Mucosa of rectum (tissue), 2 donors: ENCODE data around the gene SMAD5.

Source experiments
- H3K27ac ChIP-seq, 2 donors: one replicate each; pipeline ENCODE4 v1.7.0; 2013; ENCODE audit warnings: inconsistent platforms in 2 of 2, low read depth in 2 of 2, low read length in 2 of 2
- H3K27me3 ChIP-seq, 2 donors: one replicate each; pipeline ENCODE4 v1.7.0; 2013; ENCODE audit warnings: low read length in 2 of 2; ENCODE audit not compliant: control insufficient read depth in 2 of 2, insufficient read depth in 2 of 2
- H3K36me3 ChIP-seq, 2 donors: one replicate each; pipeline ENCODE4 v1.7.0; 2013; ENCODE audit warnings: low read length in 2 of 2; ENCODE audit not compliant: control insufficient read depth in 2 of 2, insufficient read depth in 2 of 2
- H3K4me1 ChIP-seq, 2 donors: one replicate each; pipeline ENCODE4 v1.7.0; 2013; ENCODE audit warnings: low read length in 2 of 2, mild to moderate bottlenecking in 1 of 2; ENCODE audit not compliant: control insufficient read depth in 2 of 2, insufficient read depth in 2 of 2
- H3K4me3 ChIP-seq, 2 donors: one replicate each; pipeline ENCODE4 v1.7.0; 2013; ENCODE audit warnings: low read length in 2 of 2
- H3K9ac ChIP-seq, 2 donors: one replicate each; pipeline ENCODE4 v1.7.0; 2013; ENCODE audit warnings: low read length in 2 of 2, low read depth in 1 of 2, mild to moderate bottlenecking in 1 of 2
- H3K9me3 ChIP-seq, 2 donors: one replicate each; pipeline ENCODE4 v1.7.0; 2013; ENCODE audit warnings: low read length in 2 of 2; ENCODE audit not compliant: control insufficient read depth in 2 of 2
- donor health status: healthy.
- donor health status: Normal muscosa, but diverticular disease.

SMAD5 gene

GRCh38 chr5:136132557-136133221 is at the start of gene SMAD5:
Gene SMAD5 (plus strand): TSS chr5:136132845. CDS start chr5:136153761, 20,916 bp downstream.
- no peaks in the 10 kb centered on the region for H3K36me3 ChIP-seq
- H3K27me3 ChIP-seq = no peaks in the 10 kb centered on the region
- H3K9ac ChIP-seq = peak within 1 kb of the TSS; percentile 91 to 96
- H3K4me1 ChIP-seq = peaks cover 4 to 11% of the 10 kb centered on the region in 2 donors
- peak within 1 kb of the TSS; percentile 84 to 93 for H3K4me3 ChIP-seq
- H3K27ac ChIP-seq = peak within 1 kb of the TSS; percentile 96 to 97
- no peaks in the 10 kb centered on the region for H3K9me3 ChIP-seq

- peaks cover 21 to 24% of the 10 kb centered on the region in 2 donors for H3K4me1 ChIP-seq
- no peak overlapping the region for H3K4me3 ChIP-seq
- no peaks in the 10 kb centered on the region for H3K9me3 ChIP-seq
- H3K27ac ChIP-seq = no peak overlapping the region
- no peak overlapping the region for H3K9ac ChIP-seq
- no peaks in the 10 kb centered on the region for H3K36me3 ChIP-seq
- no peaks in the 10 kb centered on the region for H3K27me3 ChIP-seq
Observed at GRCh38 chr5:136084698-136085097, 47.9 kb upstream of the SMAD5 start.

- Histone ChIP-seq H3K27ac (no peak overlapping the region), H3K4me1 (peaks cover 20 to 33% of the 10 kb centered on the region in 2 donors), H3K9me3 (no peaks in the 10 kb centered on the region), H3K9ac (no peak overlapping the region), H3K36me3 (no peaks in the 10 kb centered on the region), H3K27me3 (no peaks in the 10 kb centered on the region), H3K4me3 (no peak overlapping the region)
Observed at GRCh38 chr5:136086783-136087566, 45.7 kb upstream of the SMAD5 start.

- no peak overlapping the region for H3K4me3 ChIP-seq
- peak overlapping the region in 1 of 2 donors; percentile 28 for H3K9ac ChIP-seq
- no peaks in the 10 kb centered on the region for H3K27me3 ChIP-seq
- H3K27ac ChIP-seq = peak overlapping the region; percentile 60 to 76
- H3K4me1 ChIP-seq = peaks cover 20 to 33% of the 10 kb centered on the region in 2 donors
- no peaks in the 10 kb centered on the region for H3K36me3 ChIP-seq
- H3K9me3 ChIP-seq = no peaks in the 10 kb centered on the region
Observed at GRCh38 chr5:136087961-136088871, 44.4 kb upstream of the SMAD5 start.

- Histone ChIP-seq H3K27me3 (no peaks in the 10 kb centered on the region), H3K27ac (peak overlapping the region; percentile 13 to 50), H3K36me3 (no peaks in the 10 kb centered on the region), H3K9ac (no peak overlapping the region), H3K9me3 (no peaks in the 10 kb centered on the region), H3K4me3 (no peak overlapping the region), H3K4me1 (peaks cover 25 to 39% of the 10 kb centered on the region in 2 donors)
Observed at GRCh38 chr5:136089791-136090190, 42.9 kb upstream of the SMAD5 start.

- peak overlapping the region; percentile 13 to 50 for H3K27ac ChIP-seq
- no peak overlapping the region for H3K4me3 ChIP-seq
- H3K9ac ChIP-seq = no peak overlapping the region
- H3K4me1 ChIP-seq = peaks cover 30 to 44% of the 10 kb centered on the region in 2 donors
- H3K9me3 ChIP-seq = no peaks in the 10 kb centered on the region
- H3K36me3 ChIP-seq = no peaks in the 10 kb centered on the region
- no peaks in the 10 kb centered on the region for H3K27me3 ChIP-seq
Observed at GRCh38 chr5:136090319-136090718, 42.3 kb upstream of the SMAD5 start.

- Histone ChIP-seq H3K27ac (peak overlapping the region; percentile 33 to 69), H3K4me3 (no peak overlapping the region), H3K27me3 (no peaks in the 10 kb centered on the region), H3K36me3 (no peaks in the 10 kb centered on the region), H3K9ac (peak overlapping the region in 1 of 2 donors; percentile 24), H3K4me1 (peaks cover 17 to 28% of the 10 kb centered on the region in 2 donors), H3K9me3 (no peaks in the 10 kb centered on the region)
Observed at GRCh38 chr5:136094189-136094912, 38.3 kb upstream of the SMAD5 start.

- peak overlapping the region in 1 of 2 donors; percentile 17 for H3K4me3 ChIP-seq
- H3K27me3 ChIP-seq = no peaks in the 10 kb centered on the region
- H3K9ac ChIP-seq = peak overlapping the region in 1 of 2 donors; percentile 24
- no peaks in the 10 kb centered on the region for H3K36me3 ChIP-seq
- H3K4me1 ChIP-seq = peaks cover 12 to 21% of the 10 kb centered on the region in 2 donors
- H3K27ac ChIP-seq = peak overlapping the region; percentile 33 to 69
- H3K9me3 ChIP-seq = no peaks in the 10 kb centered on the region
Observed at GRCh38 chr5:136094913-136095641, 37.6 kb upstream of the SMAD5 start.

GRCh38 chr5:136098176-136098575 is 34.5 kb upstream of the SMAD5 start:
- no peak overlapping the region for H3K27ac ChIP-seq
- no peak overlapping the region for H3K4me3 ChIP-seq
- H3K9me3 ChIP-seq = no peaks in the 10 kb centered on the region
- no peak overlapping the region for H3K9ac ChIP-seq
- no peaks in the 10 kb centered on the region for H3K36me3 ChIP-seq
- H3K27me3 ChIP-seq = no peaks in the 10 kb centered on the region
- peaks cover 11 to 15% of the 10 kb centered on the region in 2 donors for H3K4me1 ChIP-seq
